Measurements from ENCODE around the gene SPRED3.

GRCh38 chr19:38384209-38385027 is 4.1 kb upstream of the SPRED3 start:
- TF ChIP-seq CTCF (IDR thresholded peaks at IDR 0.05; ENCODE audit: control extremely low read depth in 1 of 3, insufficient read depth in 1 of 3, low read depth in 1 of 3, low read length in 3 of 3) (peak; percentile 75 to 80 (median 76)), CREB1 (IDR thresholded peaks at IDR 0.05) (no peak)
